HCT116 (cell line): ENCODE data around the gene CAMK1D. TPM values are rescaled to one million over a fixed set of nuclear protein-coding genes. Genes with fewer than 3 reads are reported as not detected.

ENCODE experiments used
- ATAC-seq: fragments of 200-7000 bp; cut with Tn5 transposase; 2 replicates; pipeline ENCODE4 v1.9.1; 2020; ENCODE audit warnings: mild to moderate bottlenecking, moderate library complexity
- BruUV-seq: library from RNA; stranded (reverse); fragments of 400-500 nt; replicated peaks from 2 replicates; lab custom pipeline; 2021; lab: Mats Ljungman, UMichigan
- CTCF ChIA-PET: fragments of 300-600 bp; sonication (Branson Sonifier 250); formaldehyde crosslinking; loops from one replicate; lab custom pipeline; 2021; ENCODE audit warnings: antibody characterized with exemption; lab: Charles Lee
- POLR2A ChIA-PET: fragments of 300-600, 350-600 bp; sonication (Branson Sonifier 250); formaldehyde crosslinking; loops from one replicate; lab custom pipeline; 2021; ENCODE audit warnings: antibody characterized with exemption; lab: Charles Lee
- RAD21 ChIA-PET, 2 experiments: fragments of 300-600 bp; sonication (Branson Sonifier 250); formaldehyde crosslinking; loops; one replicate each; lab custom pipeline; 2023; ENCODE audit warnings: low total read pairs in 2 of 2; ENCODE audit not compliant: uncharacterized antibody in 2 of 2, unreplicated experiment in 2 of 2, low non-redundant PET in 1 of 2; lab: Charles Lee
- DNase-seq: peaks from one replicate; pipeline ENCODE4 v3.0.0-alpha.2; 2010; ENCODE audit warnings: low read depth, low spot score
- H2AFZ ChIP-seq: fragments of 200-600 bp; shearing (Covaris generic), sonication (generic); 2 replicates; pipeline ENCODE4 v1.6.1; 2017; ENCODE audit warnings: low read depth, mixed run types, mixed read lengths, antibody characterized with exemption, low read length; ENCODE audit not compliant: poor library complexity, severe bottlenecking
- H3K27ac ChIP-seq: 2 replicates; pipeline ENCODE4 v1.5.1; 2012; ENCODE audit warnings: low read depth, low read length
- H3K27me3 ChIP-seq: fragments of 200-600 bp; sonication (generic); 2 replicates; pipeline ENCODE4 v1.6.1; 2016; ENCODE audit warnings: mixed run types, low read length, mixed read lengths; ENCODE audit not compliant: insufficient read depth
- H3K36me3 ChIP-seq, 2 experiments: fragments of 200-500 bp in 1 of 2; fragments of 200-600 bp in 1 of 2; sonication (Bioruptor generic) in 1 of 2; sonication (generic) in 1 of 2; 2 replicates each; pipeline versions ENCODE4 v1.5.1 to v1.6.1; 2014 to 2016; ENCODE audit warnings: low read length in 2 of 2, inconsistent platforms in 1 of 2, mixed read lengths in 1 of 2, mixed run types in 1 of 2; ENCODE audit not compliant: insufficient read depth in 2 of 2, control insufficient read depth in 1 of 2
- H3K4me1 ChIP-seq, 2 experiments: fragments of 200-600 bp in 1 of 2; sonication (generic) in 1 of 2; 2 replicates each; pipeline versions ENCODE4 v1.5.1 to v1.6.1; 2012 to 2017; ENCODE audit warnings: low read length in 2 of 2, inconsistent platforms in 1 of 2, mild to moderate bottlenecking in 1 of 2, mixed read lengths in 1 of 2, mixed run types in 1 of 2, moderate library complexity in 1 of 2; ENCODE audit not compliant: insufficient read depth in 2 of 2, control insufficient read depth in 1 of 2
- H3K4me2 ChIP-seq: fragments of 200-600 bp; sonication (generic); 2 replicates; pipeline ENCODE4 v1.6.1; 2017; ENCODE audit warnings: mixed run types, low read length, mixed read lengths
- H3K4me3 ChIP-seq, 2 experiments: fragments of 200-600 bp in 1 of 2; sonication (generic) in 1 of 2; replicated peaks in 1 of 2; 2 replicates each; pipeline ENCODE4 v1.5.1; 2011 to 2016; ENCODE audit warnings: low read length in 2 of 2, control low read depth in 1 of 2, low read depth in 1 of 2, mild to moderate bottlenecking in 1 of 2, mixed read lengths in 1 of 2, mixed run types in 1 of 2
- H3K79me2 ChIP-seq: fragments of 200-600 bp; sonication (generic); 2 replicates; pipeline ENCODE4 v1.6.1; 2017; ENCODE audit warnings: mild to moderate bottlenecking, mixed run types, low read length, moderate library complexity, mixed read lengths; ENCODE audit not compliant: insufficient read depth
- H3K9ac ChIP-seq: fragments of 200-600 bp; sonication (generic); 2 replicates; pipeline ENCODE4 v1.6.1; 2016; ENCODE audit warnings: low read length, mixed read lengths
- H3K9me2 ChIP-seq: fragments of 200-600 bp; sonication (generic), shearing (Covaris generic); 2 replicates; pipeline ENCODE4 v1.6.1; 2017; ENCODE audit warnings: mixed run types, mild to moderate bottlenecking, moderate library complexity; ENCODE audit not compliant: insufficient read depth
- H3K9me3 ChIP-seq, 2 experiments: fragments of 200-500 bp in 1 of 2; fragments of 200-600 bp in 1 of 2; sonication (Bioruptor generic) in 1 of 2; sonication (generic) in 1 of 2; 2 replicates each; pipeline ENCODE4 v1.6.1; 2014 to 2017; ENCODE audit warnings: low read length in 2 of 2, mixed read lengths in 2 of 2, inconsistent platforms in 1 of 2, low read depth in 1 of 2, mild to moderate bottlenecking in 1 of 2, mixed run types in 1 of 2, moderate library complexity in 1 of 2; ENCODE audit not compliant: control insufficient read depth in 1 of 2, insufficient read depth in 1 of 2
- H4K20me1 ChIP-seq: fragments of 200-600 bp; sonication (generic), shearing (Covaris generic); 2 replicates; pipeline ENCODE4 v1.6.1; 2017; ENCODE audit warnings: mixed run types, mild to moderate bottlenecking, moderate library complexity; ENCODE audit not compliant: insufficient read depth
- ATF3 ChIP-seq: IDR thresholded peaks from 2 replicates; pipeline ENCODE4 v1.6.1; 2012
- CBX3 ChIP-seq: IDR thresholded peaks from 2 replicates; pipeline ENCODE4 v1.6.1; 2012; ENCODE audit warnings: low read depth
- CEBPB ChIP-seq: IDR thresholded peaks from 2 replicates; pipeline ENCODE4 v1.6.1; 2012; ENCODE audit warnings: low read depth
- EGR1 ChIP-seq: IDR thresholded peaks from 2 replicates; pipeline ENCODE4 v1.6.1; 2012; ENCODE audit warnings: low read depth
- ELF1 ChIP-seq: IDR thresholded peaks from 2 replicates; pipeline ENCODE4 v1.6.1; 2012; ENCODE audit warnings: low read depth, borderline replicate concordance
- EZH2 ChIP-seq: fragments of 200-600 bp; sonication (generic); IDR thresholded peaks from 2 replicates; pipeline ENCODE4 v1.6.1; 2017; ENCODE audit warnings: antibody characterized with exemption, mixed run types
- EZH2phosphoT487 ChIP-seq: fragments of 200-600 bp; IDR thresholded peaks from 2 replicates; pipeline ENCODE4 v1.6.1; 2018; ENCODE audit warnings: antibody characterized with exemption, borderline replicate concordance
- FOSL1 ChIP-seq: IDR thresholded peaks from 2 replicates; pipeline ENCODE4 v1.6.1; 2012; ENCODE audit warnings: low read depth
- JUND ChIP-seq: IDR thresholded peaks from 2 replicates; pipeline ENCODE4 v1.6.1; 2012
- POLR2A ChIP-seq: IDR thresholded peaks from 2 replicates; pipeline ENCODE4 v1.7.0; 2011; ENCODE audit warnings: borderline replicate concordance; ENCODE audit not compliant: insufficient read depth, insufficient read length; ENCODE audit errors: extremely low read depth
- POLR2AphosphoS5 ChIP-seq: IDR thresholded peaks from 2 replicates; pipeline ENCODE4 v1.6.1; 2011; ENCODE audit warnings: mild to moderate bottlenecking, low read depth, low read length, moderate library complexity
- RAD21 ChIP-seq: IDR thresholded peaks from 2 replicates; pipeline ENCODE4 v1.6.1; 2012; ENCODE audit warnings: low read depth, mild to moderate bottlenecking
- SIN3A ChIP-seq: IDR thresholded peaks from 2 replicates; pipeline ENCODE4 v1.6.1; 2012; ENCODE audit warnings: low read depth
- SRF ChIP-seq: IDR thresholded peaks from 2 replicates; pipeline ENCODE4 v1.6.1; 2012; ENCODE audit warnings: low read depth
- TCF7L2 ChIP-seq: IDR thresholded peaks from 2 replicates; pipeline ENCODE4 v1.7.0; 2011; ENCODE audit warnings: borderline replicate concordance, inconsistent platforms; ENCODE audit not compliant: insufficient read depth, insufficient read length; ENCODE audit errors: extremely low read depth
- ZBTB33 ChIP-seq: IDR thresholded peaks from 2 replicates; pipeline ENCODE4 v1.6.1; 2011; ENCODE audit warnings: mild to moderate bottlenecking, low read length, moderate library complexity; ENCODE audit not compliant: insufficient replicate concordance; ENCODE audit errors: extremely low read depth
- ZFX ChIP-seq: fragments of 450-650 bp; IDR thresholded peaks from 2 replicates; pipeline ENCODE4 v1.6.1; 2017
- ZNF274 ChIP-seq: fragments of 200-500 bp; sonication (Bioruptor generic); IDR thresholded peaks from 2 replicates; pipeline ENCODE4 v1.6.1; 2014; ENCODE audit warnings: mild to moderate bottlenecking, low read depth, low read length, inconsistent platforms
- intact Hi-C: fragments of 100-400 bp; cut with micrococcal nuclease; formaldehyde crosslinking; loops from 2 replicates; pipeline ENCODE4 v1.10.0; 2022
- total RNA-seq: library from RNA; stranded (reverse); gene quantifications from one replicate; pipeline ENCODE4 v1.2.1, GENCODE V29; 2021; ENCODE audit not compliant: unreplicated experiment
- TF ChIP-seq, protein P1 (sequence below), 3 experiments: fragments of 200-600 bp in 1 of 3; sonication (generic) in 1 of 3; IDR thresholded peaks in 2 of 3; conservative IDR thresholded peaks in 1 of 3; 2 replicates each; pipeline ENCODE4 v1.5.1; 2012 to 2017; ENCODE audit warnings: low read depth in 2 of 3, low read length in 2 of 3, antibody characterized with exemption in 1 of 3, borderline replicate concordance in 1 of 3, control low read depth in 1 of 3, mild to moderate bottlenecking in 1 of 3, mixed read lengths in 1 of 3, mixed run types in 1 of 3, moderate library complexity in 1 of 3; ENCODE audit not compliant: insufficient read depth in 1 of 3

The CAMK1D gene
- total RNA-seq, 1 experiment from 2014 or later = 9.6 TPM

DNA sequence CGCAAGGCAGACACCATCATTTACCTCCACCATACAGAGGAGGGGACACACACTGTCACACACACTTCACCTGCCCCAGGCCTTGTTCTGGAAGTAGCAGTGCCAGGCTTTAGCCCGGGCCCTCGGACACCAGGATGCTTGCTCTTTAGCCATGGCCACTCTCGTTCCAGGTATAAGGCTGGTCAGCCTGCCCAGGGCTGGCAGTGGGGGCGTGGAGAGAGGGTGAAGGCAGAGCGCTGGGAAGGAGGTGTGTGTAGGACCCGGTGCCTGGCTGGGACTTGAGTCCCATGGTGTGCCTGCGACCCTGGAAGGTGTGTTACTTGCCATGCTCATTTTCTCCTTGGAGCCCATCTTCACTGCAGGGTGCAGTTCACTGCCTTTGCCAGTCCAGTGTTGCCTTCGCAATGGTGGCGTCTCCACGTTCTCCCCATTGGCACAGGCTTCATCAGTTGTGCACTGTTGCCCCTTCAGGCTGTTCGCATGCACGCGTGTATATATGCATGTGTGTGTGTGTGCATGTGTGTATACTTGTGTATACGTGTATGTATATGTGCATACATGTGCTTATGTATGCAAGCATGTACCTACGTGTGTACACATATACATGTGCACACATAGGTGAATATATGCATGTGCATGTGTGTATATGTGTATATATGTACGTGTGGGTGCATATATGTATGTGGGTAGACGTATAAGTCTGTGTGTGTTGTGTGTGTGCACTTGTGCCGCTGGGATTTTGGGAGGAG lies 153.4 kb downstream of the CAMK1D start:
- H3K36me3 ChIP-seq = no peaks in the 10 kb centered on the region
- no peak for TF ChIP-seq TCF7L2
- no peak for TF ChIP-seq EGR1
- no peak for TF ChIP-seq SRF
- no peak for TF ChIP-seq CBX3
- no peak for TF ChIP-seq ATF3
- no peak for TF ChIP-seq JUND
- TF ChIP-seq, protein P1, sequence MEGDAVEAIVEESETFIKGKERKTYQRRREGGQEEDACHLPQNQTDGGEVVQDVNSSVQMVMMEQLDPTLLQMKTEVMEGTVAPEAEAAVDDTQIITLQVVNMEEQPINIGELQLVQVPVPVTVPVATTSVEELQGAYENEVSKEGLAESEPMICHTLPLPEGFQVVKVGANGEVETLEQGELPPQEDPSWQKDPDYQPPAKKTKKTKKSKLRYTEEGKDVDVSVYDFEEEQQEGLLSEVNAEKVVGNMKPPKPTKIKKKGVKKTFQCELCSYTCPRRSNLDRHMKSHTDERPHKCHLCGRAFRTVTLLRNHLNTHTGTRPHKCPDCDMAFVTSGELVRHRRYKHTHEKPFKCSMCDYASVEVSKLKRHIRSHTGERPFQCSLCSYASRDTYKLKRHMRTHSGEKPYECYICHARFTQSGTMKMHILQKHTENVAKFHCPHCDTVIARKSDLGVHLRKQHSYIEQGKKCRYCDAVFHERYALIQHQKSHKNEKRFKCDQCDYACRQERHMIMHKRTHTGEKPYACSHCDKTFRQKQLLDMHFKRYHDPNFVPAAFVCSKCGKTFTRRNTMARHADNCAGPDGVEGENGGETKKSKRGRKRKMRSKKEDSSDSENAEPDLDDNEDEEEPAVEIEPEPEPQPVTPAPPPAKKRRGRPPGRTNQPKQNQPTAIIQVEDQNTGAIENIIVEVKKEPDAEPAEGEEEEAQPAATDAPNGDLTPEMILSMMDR (IDR thresholded peaks at IDR 0.05 in 2 of 3, conservative IDR thresholded peaks at IDR 0.05 in 1 of 3; ENCODE audit: borderline replicate concordance in 1 of 3, insufficient read depth in 1 of 3, low read depth in 2 of 3, low read length in 2 of 3) = no peak
- no peak for TF ChIP-seq POLR2AphosphoS5
- TF ChIP-seq ZNF274 = no peak
- TF ChIP-seq CEBPB = no peak
- no peak for TF ChIP-seq FOSL1
- TF ChIP-seq EZH2 = no peak
- no peak for TF ChIP-seq POLR2A
- no peak for TF ChIP-seq ELF1
- TF ChIP-seq ZFX = no peak
- no peak for TF ChIP-seq SIN3A
- no peak for TF ChIP-seq EZH2phosphoT487
- TF ChIP-seq RAD21 = no peak
- TF ChIP-seq ZBTB33 = no peak
- H3K4me3 ChIP-seq = no peak overlapping the region
- no peak overlapping the region for H3K4me2 ChIP-seq
- no peak overlapping the region for H3K9ac ChIP-seq
- DNase-seq (no peak), ATAC-seq (no peak)
- RAD21 ChIA-PET = no interaction called here
- no peak overlapping the region for H3K27ac ChIP-seq
- H3K79me2 ChIP-seq = no peaks in the 10 kb centered on the region
- H3K4me1 ChIP-seq = peaks cover 2 to 4% of the 10 kb centered on the region in 2 experiments; a peak in 2 of 4 replicates
- H2AFZ ChIP-seq = no peak overlapping the region
- no TSS peak for BruUV-seq
- no peaks in the 10 kb centered on the region for H3K9me2 ChIP-seq
- no peaks in the 10 kb centered on the region for H4K20me1 ChIP-seq
- H3K9me3 ChIP-seq = no peaks in the 10 kb centered on the region
- H3K27me3 ChIP-seq = no peaks in the 10 kb centered on the region
- POLR2A ChIA-PET = no interaction called here
- CTCF ChIA-PET = no interaction called here
- intact Hi-C loops = no loop called here
